Mesodermal cell (in vitro differentiated cells): ENCODE data around the gene COPG1.

Experiments used
- H3K27ac ChIP-seq: 2 replicates; pipeline ENCODE4 v1.7.0; 2013; ENCODE audit warnings: mild to moderate bottlenecking, low read depth, low read length, moderate library complexity; ENCODE audit not compliant: severe bottlenecking
- H3K36me3 ChIP-seq: 2 replicates; pipeline ENCODE4 v1.7.1; 2013; ENCODE audit warnings: mild to moderate bottlenecking, low read length, moderate library complexity; ENCODE audit not compliant: control insufficient read depth, insufficient read depth
- H3K4me1 ChIP-seq: one replicate; pipeline ENCODE4 v1.7.1; 2013; ENCODE audit warnings: mild to moderate bottlenecking, low read length; ENCODE audit not compliant: insufficient read depth, control insufficient read depth, poor library complexity, severe bottlenecking
- H3K4me3 ChIP-seq: 2 replicates; pipeline ENCODE4 v1.7.0; 2013; ENCODE audit warnings: low read length, control low read depth, mild to moderate bottlenecking; ENCODE audit not compliant: insufficient read depth, poor library complexity, severe bottlenecking; ENCODE audit errors: extremely low read depth
- H3K9me3 ChIP-seq: 2 replicates; pipeline ENCODE4 v1.7.1; 2013; ENCODE audit warnings: mild to moderate bottlenecking, low read length, moderate library complexity; ENCODE audit not compliant: control insufficient read depth
- WGBS, 2 experiments: methylation state at CpG; one replicate each; pipeline ENCODE4 v1.1.5; 2013; ENCODE audit warnings: missing lambda C conversion rate in 2 of 2; ENCODE audit not compliant: insufficient coverage in 2 of 2; 5-methylcytosine and 5-hydroxymethylcytosine counted together

The COPG1 gene

DNA sequence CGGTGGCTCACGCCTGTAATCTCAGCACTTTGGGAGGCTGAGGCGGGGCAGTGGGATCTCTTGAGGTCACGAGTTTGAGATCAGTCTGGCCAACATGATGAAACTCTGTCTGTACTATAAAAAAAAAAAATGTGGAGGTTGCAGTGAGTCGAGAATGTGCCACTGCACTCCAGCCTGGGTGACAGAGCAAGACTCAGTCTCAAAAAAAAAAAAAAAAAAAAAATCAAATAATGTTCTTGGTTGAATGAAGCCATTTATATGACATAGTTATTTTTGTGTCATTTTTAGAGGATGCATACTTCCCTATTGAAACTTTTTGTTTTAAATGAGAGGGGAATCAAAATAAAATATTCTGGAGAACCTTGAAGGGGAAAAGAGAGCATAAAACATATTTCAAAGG is 32.3 kb downstream of the COPG1 start:
- WGBS, 2 experiments = 85 to 97% methylated on average over 4 of the region's 5 CpGs
- H3K4me1 ChIP-seq = peaks cover 8% of the 10 kb centered on the region
- H3K36me3 ChIP-seq = peaks cover 45% of the 10 kb centered on the region
- H3K9me3 ChIP-seq = no peaks in the 10 kb centered on the region
- H3K4me3 ChIP-seq = no peak overlapping the region
- no peak overlapping the region for H3K27ac ChIP-seq

DNA sequence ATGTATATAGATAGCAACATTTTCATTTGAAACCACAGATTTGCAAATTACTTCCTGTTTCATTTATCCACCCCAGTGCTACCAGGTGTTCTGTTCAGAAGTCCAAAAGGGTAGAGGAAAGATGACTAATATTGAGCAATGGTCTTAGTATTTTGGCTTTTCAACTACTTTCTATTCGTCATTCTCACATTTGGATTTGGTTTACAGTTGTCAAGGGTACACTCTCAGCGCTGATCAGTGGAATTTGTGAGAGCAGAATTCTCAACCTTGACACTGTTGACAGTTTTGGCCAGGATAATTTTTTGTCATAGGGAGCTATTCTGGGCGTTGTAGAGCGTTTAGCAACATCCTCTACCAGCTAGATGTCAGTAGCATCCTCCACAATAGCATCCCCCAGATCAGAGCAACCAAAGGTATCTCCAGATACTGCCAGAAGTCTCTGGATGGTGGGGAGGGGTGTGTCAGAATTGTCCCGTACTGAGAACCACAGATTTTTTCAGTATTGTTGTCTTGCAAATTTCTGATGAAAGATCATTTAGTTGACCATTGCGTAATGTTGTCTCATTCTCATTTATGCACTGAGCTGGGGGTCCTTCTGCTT is 33.4 kb downstream of the COPG1 start:
- H3K4me1 ChIP-seq = peaks cover 2% of the 10 kb centered on the region
- no peak overlapping the region for H3K4me3 ChIP-seq
- H3K36me3 ChIP-seq = peaks cover 44% of the 10 kb centered on the region
- no peak overlapping the region for H3K27ac ChIP-seq
- no peaks in the 10 kb centered on the region for H3K9me3 ChIP-seq
- 71 to 87% methylated on average over 3 to 4 of the region's 6 CpGs for WGBS, 2 experiments

DNA sequence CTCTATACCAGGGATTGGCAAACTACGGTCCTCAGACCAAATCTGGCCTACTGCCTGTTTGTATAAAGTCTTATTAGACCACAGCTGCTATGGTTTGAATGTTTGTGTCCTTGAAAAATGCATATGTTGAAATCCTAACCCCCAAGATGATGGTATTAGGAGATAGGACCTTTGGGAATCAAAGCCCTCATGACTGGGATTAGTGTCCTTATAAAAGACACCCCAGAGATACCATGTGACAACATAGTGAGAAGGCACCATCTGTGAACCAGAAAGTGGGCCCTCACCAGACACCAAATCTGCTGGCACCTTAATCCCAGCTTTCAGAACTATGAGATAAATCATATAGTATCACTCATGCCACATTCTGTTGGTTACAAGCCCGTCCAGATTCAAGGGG is 36.7 kb downstream of the COPG1 start:
- 100% methylated on average over 1 of the region's 2 CpGs for WGBS, 2 experiments
- no peaks in the 10 kb centered on the region for H3K9me3 ChIP-seq

DNA sequence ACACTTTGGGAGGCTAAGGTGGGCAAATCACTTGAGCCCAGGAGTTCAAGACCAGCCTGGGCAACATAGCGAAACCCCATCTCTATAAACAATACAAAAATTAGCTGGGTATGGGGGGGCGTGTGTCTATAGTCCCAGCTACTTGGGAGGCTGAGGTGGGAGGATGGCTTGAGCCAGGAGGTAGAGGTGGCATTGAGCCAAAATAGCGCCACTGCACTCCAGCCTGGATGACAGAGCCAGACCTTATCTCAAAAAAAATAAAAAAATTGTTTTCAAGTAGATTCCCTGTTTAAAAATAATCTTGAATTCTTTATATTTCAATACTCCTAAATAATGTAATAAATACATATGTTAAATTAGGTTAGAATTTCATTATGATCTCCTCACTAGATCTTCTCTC is 39.0 kb downstream of the COPG1 start:
- WGBS, 2 experiments = no CpG with 5 or more reads among the region's 3 CpGs
- Histone ChIP-seq H3K4me3 (no peak overlapping the region), H3K9me3 (no peaks in the 10 kb centered on the region), H3K36me3 (peaks cover 64% of the 10 kb centered on the region), H3K4me1 (no peaks in the 10 kb centered on the region), H3K27ac (no peak overlapping the region)

More for the DNA sequence above, 36.7 kb downstream of the COPG1 start:
- Histone ChIP-seq H3K4me3 (no peak overlapping the region), H3K36me3 (peaks cover 66% of the 10 kb centered on the region), H3K4me1 (no peaks in the 10 kb centered on the region), H3K27ac (no peak overlapping the region)

DNA sequence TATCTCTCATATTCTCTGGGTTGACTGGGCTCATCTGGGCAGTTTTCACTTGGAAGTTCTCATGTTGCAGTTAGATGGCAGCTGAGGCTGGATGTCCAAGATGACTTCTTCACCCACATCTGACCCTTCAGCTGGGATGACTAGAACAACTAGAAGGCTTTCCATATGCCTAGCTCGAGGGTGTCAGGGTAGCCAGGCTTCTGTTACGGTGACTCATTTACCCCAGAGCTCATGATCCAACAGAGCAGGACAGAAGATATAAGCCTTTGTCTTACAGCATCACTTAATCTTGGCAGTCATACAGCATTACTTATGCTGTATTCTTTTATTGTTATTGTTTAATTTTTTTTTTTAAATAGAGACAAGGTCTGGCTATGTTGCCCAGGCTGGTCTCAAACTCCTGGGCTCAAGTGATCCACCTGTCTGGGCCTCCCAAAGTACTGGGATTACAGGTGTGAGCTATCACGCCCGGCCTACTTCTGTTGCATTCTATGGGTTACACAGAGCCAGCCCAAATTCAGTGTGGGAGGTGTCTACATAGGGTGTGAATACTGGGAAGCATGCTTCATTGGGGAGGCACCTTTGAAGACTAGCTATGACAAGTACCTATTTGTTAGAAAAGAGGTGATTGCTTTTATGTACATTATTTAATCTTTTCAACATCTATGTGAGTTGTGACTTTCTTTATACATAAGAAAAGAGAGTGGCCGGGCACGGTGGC is 40.0 kb downstream of the COPG1 start:
- H3K4me3 ChIP-seq = no peak overlapping the region
- no peak overlapping the region for H3K27ac ChIP-seq
- H3K9me3 ChIP-seq = no peaks in the 10 kb centered on the region
- H3K36me3 ChIP-seq = peaks cover 73% of the 10 kb centered on the region
- H3K4me1 ChIP-seq = no peaks in the 10 kb centered on the region
- WGBS, 2 experiments = 91% methylated on average over 4 of the region's 6 CpGs; no CpG with 5 or more reads in 1 of the 2 experiments

DNA sequence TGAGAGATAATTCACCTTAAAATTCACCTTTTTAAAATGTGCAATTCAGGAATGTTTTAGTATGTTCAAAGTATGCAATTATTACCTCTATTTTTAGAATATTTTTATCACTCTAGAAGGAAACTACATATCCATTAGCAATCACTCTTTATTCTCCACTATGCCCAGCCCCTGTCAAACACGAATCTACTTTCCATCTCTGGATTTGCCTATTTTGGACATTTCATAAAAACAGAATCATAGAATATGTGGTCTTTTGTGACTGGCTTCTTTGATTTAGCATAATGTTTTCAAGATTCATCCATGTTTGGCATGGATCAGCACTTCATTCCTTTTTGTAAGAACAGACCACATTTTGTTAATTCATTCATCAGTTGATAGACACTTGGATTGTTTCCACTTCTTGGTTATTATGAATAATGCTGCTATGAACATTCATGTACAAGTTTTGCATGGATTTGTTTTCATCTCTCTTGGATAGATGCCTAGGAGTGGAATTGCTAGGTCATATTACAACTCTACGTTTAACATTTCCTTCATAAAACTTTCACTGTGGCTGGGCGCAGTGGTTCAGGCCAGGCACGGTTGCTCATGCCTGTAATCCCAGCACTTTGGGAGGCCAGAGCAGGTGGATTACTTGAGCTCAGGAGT is 42.0 kb downstream of the COPG1 start:
- Histone ChIP-seq H3K4me3 (no peak overlapping the region), H3K9me3 (no peaks in the 10 kb centered on the region), H3K4me1 (no peaks in the 10 kb centered on the region), H3K36me3 (peaks cover 86% of the 10 kb centered on the region), H3K27ac (no peak overlapping the region)
- WGBS, 2 experiments = 90 to 97% methylated on average over 3 to 4 of the region's 4 CpGs

DNA sequence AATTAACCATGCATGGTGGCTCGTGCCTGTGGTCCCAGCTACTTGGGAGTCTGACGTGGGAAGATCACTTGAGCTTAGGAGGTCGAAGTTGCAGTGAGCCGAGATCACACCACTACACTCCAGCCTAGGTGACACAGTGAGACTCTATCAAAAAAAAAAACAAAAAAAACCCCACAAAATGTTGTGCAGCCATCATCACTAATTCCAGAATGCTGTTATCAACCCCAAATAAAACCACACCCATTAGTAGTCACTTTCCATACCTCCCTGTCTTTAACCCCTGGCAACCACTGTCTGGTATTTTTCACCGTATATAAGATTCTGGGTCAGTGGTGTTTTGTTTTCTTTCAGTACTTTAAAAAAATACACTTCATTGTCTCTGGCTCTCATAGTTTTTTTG is 45.9 kb downstream of the COPG1 start:
- H3K9me3 ChIP-seq = no peaks in the 10 kb centered on the region
- H3K36me3 ChIP-seq = peaks cover 84% of the 10 kb centered on the region
- 93% methylated on average over 3 of the region's 5 CpGs; no CpG with 5 or more reads in 1 of the 2 experiments for WGBS, 2 experiments
- no peak overlapping the region for H3K4me3 ChIP-seq
- H3K27ac ChIP-seq = no peak overlapping the region
- no peaks in the 10 kb centered on the region for H3K4me1 ChIP-seq

DNA sequence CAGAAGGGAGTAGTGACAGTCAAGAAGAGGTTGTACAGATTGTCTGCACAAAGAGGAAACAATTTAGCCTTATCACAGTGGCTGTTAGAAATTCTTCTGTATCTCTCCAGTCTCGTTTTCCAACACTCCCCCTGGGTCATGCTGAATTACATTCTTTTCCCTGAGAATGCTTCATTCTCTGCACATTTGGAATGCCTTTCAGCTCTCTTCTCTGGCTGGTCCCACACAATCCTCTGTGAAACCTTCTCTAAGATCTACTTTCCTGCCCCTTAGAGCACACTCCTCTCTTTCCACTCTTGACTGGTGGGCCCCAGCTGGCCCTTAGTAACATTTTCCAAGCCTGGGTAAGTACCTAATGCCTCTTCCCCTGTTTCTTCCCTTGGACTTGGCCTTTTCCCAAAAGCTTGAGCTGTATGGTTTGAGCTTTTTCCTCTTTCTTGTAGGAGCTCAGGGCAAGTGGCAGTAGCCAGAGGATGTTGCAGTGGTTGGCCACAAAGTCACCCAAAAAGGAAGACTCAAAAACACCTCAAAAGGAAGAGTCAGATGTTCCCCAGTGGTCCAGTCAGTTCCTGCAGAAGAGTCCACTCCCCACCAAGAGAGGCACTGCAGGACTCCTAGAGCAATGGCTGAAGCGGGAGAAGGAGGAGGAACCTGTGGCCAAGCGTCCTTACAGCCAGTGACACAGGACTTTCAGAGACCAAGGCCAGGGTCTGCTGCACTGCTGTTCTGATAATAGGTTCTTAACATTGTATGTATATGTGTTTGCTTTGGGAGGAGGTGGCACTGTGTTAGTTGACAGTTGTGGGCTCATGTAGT is 54.9 kb downstream of the COPG1 start:
- Histone ChIP-seq H3K4me3 (no peak overlapping the region), H3K27ac (peak overlapping the region; percentile 98), H3K36me3 (peaks cover 41% of the 10 kb centered on the region), H3K9me3 (no peaks in the 10 kb centered on the region), H3K4me1 (peaks cover 28% of the 10 kb centered on the region)
- WGBS, 2 experiments = 66 to 80% methylated on average over 3 of the region's 3 CpGs

DNA sequence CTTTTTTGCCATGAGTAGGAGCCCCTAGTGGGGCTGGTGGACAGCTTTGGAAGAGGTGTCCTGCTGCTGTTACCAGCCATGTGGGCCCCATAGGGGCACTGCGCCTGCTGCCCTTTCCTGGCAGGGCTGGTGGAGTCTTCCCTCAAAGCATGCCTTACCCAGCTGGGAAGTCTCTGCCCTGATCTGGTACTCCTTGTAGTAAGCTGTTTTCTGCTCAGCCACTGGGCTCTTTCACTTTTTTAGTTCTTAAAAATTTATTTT is 55.5 kb downstream of the COPG1 start:
- H3K4me1 ChIP-seq = peaks cover 28% of the 10 kb centered on the region
- 100% methylated on average over 1 of the region's 1 CpG for WGBS, 2 experiments
- H3K4me3 ChIP-seq = no peak overlapping the region
- H3K9me3 ChIP-seq = no peaks in the 10 kb centered on the region
- H3K36me3 ChIP-seq = peaks cover 36% of the 10 kb centered on the region
- H3K27ac ChIP-seq = peak overlapping the region; percentile 98

DNA sequence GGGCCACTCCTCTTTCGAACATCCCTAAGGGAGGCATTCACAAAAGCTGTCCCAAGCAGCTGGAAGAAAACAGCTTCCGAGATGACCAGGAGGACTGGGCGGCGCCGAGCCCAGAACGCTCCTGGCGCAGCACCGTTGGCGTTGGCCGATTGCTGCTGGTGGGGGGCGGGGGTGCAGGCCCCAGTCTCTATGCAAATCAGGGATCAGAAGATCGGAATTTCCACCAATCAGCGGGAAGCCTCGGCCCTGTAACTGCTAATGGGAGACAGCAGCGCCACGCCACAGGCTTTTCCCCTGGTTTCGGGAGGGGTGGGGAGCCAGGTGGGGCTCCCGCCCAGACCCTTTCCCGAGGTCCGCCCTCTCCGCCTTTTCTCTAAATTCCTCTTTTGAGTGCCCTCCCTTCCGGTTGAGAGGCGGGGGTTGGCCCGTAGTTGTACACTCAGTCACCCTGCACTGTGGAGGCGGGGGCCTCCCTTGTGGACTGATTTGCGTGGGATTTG is 56.2 kb downstream of the COPG1 start:
- Histone ChIP-seq H3K9me3 (no peaks in the 10 kb centered on the region), H3K27ac (peak overlapping the region; percentile 98), H3K4me3 (peak overlapping the region; percentile 8), H3K36me3 (peaks cover 28% of the 10 kb centered on the region), H3K4me1 (peaks cover 28% of the 10 kb centered on the region)
- WGBS, 2 experiments = 4 to 9% methylated on average over 18 to 23 of the region's 26 CpGs
